K562 (cell line): ENCODE results near the gene SPAG17. TPM values are rescaled to one million over a fixed set of nuclear protein-coding genes. Genes with fewer than 3 reads are reported as not detected.

Source experiments
- CSDE1 ChIP-seq, 2 experiments: fragments of 450-650 bp; IDR thresholded peaks; 2 replicates each; pipeline ENCODE4 v1.6.1; 2016; ENCODE audit warnings: mild to moderate bottlenecking in 1 of 2
- NFATC3 ChIP-seq: fragments of 450-650 bp; IDR thresholded peaks from 2 replicates; pipeline ENCODE4 v1.6.1; 2017; ENCODE audit warnings: mild to moderate bottlenecking
- PRDM10 ChIP-seq: fragments of 450-650 bp; IDR thresholded peaks from 2 replicates; pipeline ENCODE4 v1.6.1; 2018; ENCODE audit not compliant: partially characterized antibody
- polyA plus RNA-seq, 8 experiments: library from polyadenylated mRNA; depleted of rRNA in 4 of 8; stranded (reverse) in 5 of 8; unstranded in 3 of 8; fragments of >200 nt; fragmentation: Nextera tagmentation in 2 of 8; fragmentation: Illumina TruSeq in 1 of 8; extraction: Ambion mirVana in 2 of 8; extraction: Trizol in 1 of 8; gene quantifications; 2 replicates each; pipeline versions ENCODE4 v1.2.1 to v1.2.3, GENCODE V29; 2011 to 2014; ENCODE audit warnings: inconsistent platforms in 1 of 8, missing spikeins in 1 of 8
- total RNA-seq, 7 experiments: library from RNA; depleted of rRNA in 6 of 7; stranded (reverse); fragments of >200 nt in 6 of 7; fragmentation: Illumina TruSeq in 2 of 7; extraction: Trizol in 2 of 7; gene quantifications; 2 replicates each; pipeline versions ENCODE4 v1.2.1 to v1.2.3, GENCODE V29; 2011 to 2021; ENCODE audit warnings: low replicate concordance in 1 of 7
- TF ChIP-seq, protein P1 (sequence below): fragments of 250-450 bp; sonication (Bioruptor Pico); IDR thresholded peaks from 2 replicates; pipeline ENCODE4 v1.5.0; 2021; ENCODE audit warnings: mild to moderate bottlenecking, moderate library complexity
- TF ChIP-seq, protein P2 (sequence below): sonication (generic); formaldehyde crosslinking; IDR thresholded peaks from 2 replicates; pipeline ENCODE4 v1.8.0; 2022; ENCODE audit warnings: missing genetic modification reagents, mild to moderate bottlenecking, borderline replicate concordance

Gene SPAG17
- total and polyA plus RNA-seq, 9 of the 15 experiments (the other 6 are each of a cell fraction or from before 2014, with no cell fraction given): 0.07 to 2.1 (median 1.5) TPM

- TF ChIP-seq PRDM10: no peak
- no peak for TF ChIP-seq NFATC3
- TF ChIP-seq, protein P1, sequence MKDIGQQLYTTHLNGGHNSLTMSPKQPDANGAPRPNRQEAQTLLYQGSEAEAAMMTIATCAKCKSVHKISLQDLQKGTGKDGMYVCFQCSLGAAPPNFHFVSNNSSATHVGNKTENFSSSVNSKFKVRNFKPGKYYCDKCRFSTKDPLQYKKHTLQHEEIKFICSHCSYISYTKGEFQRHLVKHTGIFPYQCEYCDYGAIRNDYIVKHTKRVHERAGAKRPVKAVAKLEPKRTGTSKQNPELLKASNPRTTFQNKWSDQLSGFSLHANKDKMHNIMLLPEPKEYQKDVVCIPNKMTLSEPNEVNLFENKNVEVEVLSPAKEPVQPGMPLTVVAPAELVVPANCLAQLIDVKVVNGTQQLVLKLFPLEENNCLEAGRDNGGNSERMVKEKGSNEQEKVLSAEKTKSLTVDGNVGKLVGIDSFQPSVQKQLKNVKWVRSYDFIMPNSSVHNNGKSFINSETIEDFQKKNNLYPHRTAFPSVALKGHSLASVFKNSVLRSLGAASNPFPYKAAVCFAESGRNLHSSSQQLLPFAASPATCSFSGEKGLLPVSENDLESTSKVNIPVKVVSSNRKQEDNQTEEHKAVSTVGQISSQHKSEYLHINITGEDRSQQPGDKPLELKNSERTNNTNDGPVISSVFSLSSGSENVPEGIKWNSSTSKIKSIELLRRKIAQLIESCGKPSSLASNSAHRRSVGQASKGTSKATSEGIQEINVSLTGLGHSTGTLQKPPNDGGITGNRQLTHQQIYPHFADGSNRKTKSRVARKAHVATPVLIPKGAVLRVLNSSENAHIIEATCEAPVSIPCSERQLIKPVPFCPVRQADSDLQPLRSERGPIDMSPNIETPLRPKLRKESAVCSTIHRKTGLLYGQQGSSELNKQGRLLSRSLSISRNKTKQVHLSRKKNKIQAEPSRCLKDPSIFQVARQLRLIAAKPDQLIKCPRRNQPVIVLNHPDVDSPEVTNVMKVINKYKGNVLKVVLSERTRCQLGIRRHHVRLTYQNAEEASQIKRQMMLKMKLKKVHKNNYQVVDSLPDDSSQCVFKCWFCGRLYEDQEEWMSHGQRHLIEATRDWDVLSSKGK (CRISPR knock-in tag): no peak
- TF ChIP-seq CSDE1 (IDR thresholded peaks at IDR 0.05): no peak
- TF ChIP-seq, protein P2, sequence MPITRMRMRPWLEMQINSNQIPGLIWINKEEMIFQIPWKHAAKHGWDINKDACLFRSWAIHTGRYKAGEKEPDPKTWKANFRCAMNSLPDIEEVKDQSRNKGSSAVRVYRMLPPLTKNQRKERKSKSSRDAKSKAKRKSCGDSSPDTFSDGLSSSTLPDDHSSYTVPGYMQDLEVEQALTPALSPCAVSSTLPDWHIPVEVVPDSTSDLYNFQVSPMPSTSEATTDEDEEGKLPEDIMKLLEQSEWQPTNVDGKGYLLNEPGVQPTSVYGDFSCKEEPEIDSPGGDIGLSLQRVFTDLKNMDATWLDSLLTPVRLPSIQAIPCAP (CRISPR knock-in tag): no peak
Measured at GRCh38 chr1:118042501-118042900, 142.5 kb downstream of the SPAG17 start (continued).
